GM23338 (cell line): ENCODE measurements around the gene KIRREL3. TPM values are rescaled to one million over a fixed set of nuclear protein-coding genes. Genes with fewer than 3 reads are reported as not detected.

ENCODE experiments used
- ATAC-seq: fragments of 200-7000 bp; cut with Tn5 transposase; 3 replicates; pipeline ENCODE4 v1.9.1; 2020
- DNase-seq: peaks from one replicate; pipeline ENCODE4 v3.0.0-alpha.2; 2015; ENCODE audit warnings: low spot score
- H2AFZ ChIP-seq: fragments of 200-600 bp; sonication (generic); 2 replicates; pipeline ENCODE4 v1.8.0; 2016; ENCODE audit warnings: antibody characterized with exemption, mild to moderate bottlenecking, moderate library complexity
- H3F3A ChIP-seq: fragments of 200-600 bp; sonication (generic); replicated peaks from 2 replicates; pipeline ENCODE4 v1.8.0; 2017; ENCODE audit warnings: antibody characterized with exemption, mixed run types, low read depth
- H3K27ac ChIP-seq: fragments of 200-600 bp; sonication (generic); 2 replicates; pipeline ENCODE4 v1.6.1; 2016; ENCODE audit warnings: low read depth
- H3K27me3 ChIP-seq: fragments of 200-600 bp; sonication (generic); 2 replicates; pipeline ENCODE4 v1.8.0; 2016; ENCODE audit warnings: mild to moderate bottlenecking, mixed run types, moderate library complexity; ENCODE audit not compliant: insufficient read depth
- H3K36me3 ChIP-seq: fragments of 200-600 bp; sonication (generic); 2 replicates; pipeline ENCODE4 v1.8.0; 2016; ENCODE audit warnings: mild to moderate bottlenecking; ENCODE audit not compliant: insufficient read depth
- H3K4me1 ChIP-seq: fragments of 200-600 bp; sonication (generic); 2 replicates; pipeline ENCODE4 v1.8.0; 2016; ENCODE audit warnings: mild to moderate bottlenecking, moderate library complexity; ENCODE audit not compliant: insufficient read depth
- H3K4me2 ChIP-seq: fragments of 200-600 bp; sonication (generic); 2 replicates; pipeline ENCODE4 v1.7.1; 2017; ENCODE audit warnings: mixed run types
- H3K4me3 ChIP-seq: fragments of 200-600 bp; sonication (generic); 2 replicates; pipeline ENCODE4 v1.6.1; 2016; ENCODE audit warnings: mixed run types
- H3K79me2 ChIP-seq: fragments of 200-600 bp; sonication (generic); replicated peaks from 2 replicates; pipeline ENCODE4 v1.8.0; 2017; ENCODE audit warnings: mild to moderate bottlenecking; ENCODE audit not compliant: insufficient read depth
- H3K9me2 ChIP-seq: fragments of 200-600 bp; sonication (generic); 2 replicates; pipeline ENCODE4 v1.8.0; 2017; ENCODE audit not compliant: insufficient read depth
- H4K20me1 ChIP-seq: fragments of 200-600 bp; sonication (generic); replicated peaks from 2 replicates; pipeline ENCODE4 v1.8.0; 2017; ENCODE audit warnings: mild to moderate bottlenecking; ENCODE audit not compliant: insufficient read depth
- H3K27ac Mint-ChIP-seq: 2 replicates; pipeline ENCODE4 v1.8.0; 2020; ENCODE audit warnings: inconsistent platforms, mild to moderate bottlenecking, moderate library complexity, mixed read lengths
- H3K27me3 Mint-ChIP-seq: 3 replicates; pipeline ENCODE4 v1.8.0; 2022; ENCODE audit warnings: low read depth, mild to moderate bottlenecking, moderate library complexity, mixed read lengths, inconsistent platforms; ENCODE audit not compliant: insufficient read depth, poor library complexity
- H3K36me3 Mint-ChIP-seq: 3 replicates; pipeline ENCODE4 v1.8.0; 2021; ENCODE audit warnings: low read depth, mild to moderate bottlenecking, inconsistent platforms, moderate library complexity, mixed read lengths
- H3K4me1 Mint-ChIP-seq: 3 replicates; pipeline ENCODE4 v1.8.0; 2020; ENCODE audit warnings: mild to moderate bottlenecking, inconsistent platforms, mixed read lengths
- H3K4me3 Mint-ChIP-seq: 3 replicates; pipeline ENCODE4 v1.8.0; 2021; ENCODE audit warnings: moderate library complexity, mild to moderate bottlenecking, inconsistent platforms, mixed read lengths
- H3K9me3 Mint-ChIP-seq: 3 replicates; pipeline ENCODE4 v1.8.0; 2020; ENCODE audit warnings: moderate library complexity, mild to moderate bottlenecking, inconsistent platforms, mixed read lengths
- CREB1 ChIP-seq: fragments of 250-450 bp; sonication (Bioruptor Pico); IDR thresholded peaks from 2 replicates; pipeline ENCODE4 v1.5.0; 2020; ENCODE audit warnings: low read depth, mild to moderate bottlenecking, moderate library complexity
- EZH2 ChIP-seq: fragments of 200-600 bp; sonication (generic); IDR thresholded peaks from one replicate; pipeline ENCODE4 v1.8.0; 2017; ENCODE audit warnings: antibody characterized with exemption, mild to moderate bottlenecking, low read depth; ENCODE audit not compliant: unreplicated experiment
- EZH2phosphoT487 ChIP-seq: fragments of 200-600 bp; sonication (generic); IDR thresholded peaks from one replicate; pipeline ENCODE4 v1.8.1; 2018; ENCODE audit warnings: antibody characterized with exemption; ENCODE audit not compliant: unreplicated experiment
- JUNB ChIP-seq: IDR thresholded peaks from one replicate; pipeline ENCODE4 v1.6.1; 2016; ENCODE audit warnings: antibody characterized with exemption; ENCODE audit not compliant: unreplicated experiment
- NANOG ChIP-seq: IDR thresholded peaks from 2 replicates; pipeline ENCODE4 v1.6.1; 2016; ENCODE audit warnings: antibody characterized with exemption, borderline replicate concordance
- POLR2AphosphoS5 ChIP-seq: IDR thresholded peaks from 2 replicates; pipeline ENCODE4 v1.6.1; 2016; ENCODE audit warnings: antibody characterized with exemption, low read depth
- STAT1 ChIP-seq: IDR thresholded peaks from one replicate; pipeline ENCODE4 v1.6.1; 2016; ENCODE audit warnings: antibody characterized with exemption; ENCODE audit not compliant: unreplicated experiment
- ZNF114 ChIP-seq: fragments of 250-450 bp; sonication (Bioruptor Pico); IDR thresholded peaks from 2 replicates; pipeline ENCODE4 v1.5.0; 2020; ENCODE audit warnings: mild to moderate bottlenecking, moderate library complexity
- ZNF331 ChIP-seq: fragments of 250-450 bp; sonication (Bioruptor Pico); IDR thresholded peaks from 2 replicates; pipeline ENCODE4 v1.5.0; 2020; ENCODE audit warnings: low read depth, mild to moderate bottlenecking, moderate library complexity
- polyA plus RNA-seq: library from polyadenylated mRNA; unstranded; fragments of >200 nt; fragmentation: Nextera tagmentation; extraction: Ambion mirVana; gene quantifications from 2 replicates; pipeline ENCODE4 v1.2.1, GENCODE V29; 2016
- total RNA-seq: library from RNA; depleted of rRNA; stranded (reverse); fragments of >200 nt; shearing (Covaris generic); gene quantifications from 2 replicates; pipeline ENCODE4 v1.2.3, GENCODE V29; 2014
- TF ChIP-seq, protein P1 (sequence below): IDR thresholded peaks from one replicate; pipeline ENCODE4 v1.6.1; 2018; ENCODE audit warnings: antibody characterized with exemption; ENCODE audit not compliant: unreplicated experiment
- TF ChIP-seq, protein P2 (sequence below): fragments of 250-450 bp; sonication (Bioruptor Pico); IDR thresholded peaks from 2 replicates; pipeline ENCODE4 v1.5.0; 2020; ENCODE audit warnings: mild to moderate bottlenecking, moderate library complexity
- TF ChIP-seq, protein P3 (sequence below), 2 experiments: fragments of 200-600 bp in 1 of 2; sonication (generic) in 1 of 2; conservative IDR thresholded peaks; 2 replicates each; pipeline versions ENCODE4 v1.5.1 to v1.6.1; 2016 to 2017; ENCODE audit warnings: antibody characterized with exemption in 2 of 2, low read depth in 2 of 2, mild to moderate bottlenecking in 2 of 2, moderate library complexity in 1 of 2
- TF ChIP-seq, protein P4 (sequence below): IDR thresholded peaks from 2 replicates; pipeline ENCODE4 v1.6.1; 2016; ENCODE audit warnings: antibody characterized with exemption

The KIRREL3 gene
- total and polyA plus RNA-seq, 2 experiments from 2014 or later = 0.13 to 1.5 TPM

DNA sequence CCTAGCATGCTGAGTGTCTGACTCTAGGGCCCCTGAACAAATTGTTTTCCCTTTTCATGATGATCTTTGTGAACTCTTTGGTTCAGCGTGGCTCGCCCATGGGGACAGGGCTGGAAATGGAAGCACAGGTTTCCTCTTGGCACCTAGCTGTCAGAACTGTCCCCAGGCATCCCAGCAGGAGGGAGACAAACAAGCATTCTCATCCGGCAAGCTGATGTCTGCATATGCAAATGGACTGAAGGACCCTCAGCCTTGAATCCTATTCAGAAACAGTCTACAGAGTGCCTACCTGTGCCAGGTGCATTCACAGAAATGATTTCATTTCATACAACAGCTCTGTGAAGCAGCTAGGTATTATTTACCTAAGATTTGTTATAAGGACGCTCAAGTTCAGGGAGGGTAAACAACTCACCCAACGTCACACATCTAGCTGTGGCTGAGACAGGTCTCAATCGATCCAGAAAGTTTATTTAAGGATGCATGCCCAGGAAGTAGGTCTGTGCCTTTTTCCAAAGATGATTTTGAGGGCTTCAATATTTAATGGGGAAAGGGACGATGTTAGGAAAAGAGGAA lies 176.4 kb downstream of the KIRREL3 start:
- Histone ChIP-seq H3K9me2 (peaks cover 6% of the 10 kb centered on the region; the same call in 1 of the 2 replicates), H3K27me3 (no peaks in the 10 kb centered on the region), H3K27ac (no peak overlapping the region), H3K36me3 (no peaks in the 10 kb centered on the region; the same call in 1 of the 2 replicates), H3K4me2 (peak overlapping the region; percentile 63), H4K20me1 (no peaks in the 10 kb centered on the region), H2AFZ (no peak overlapping the region), H3K79me2 (no peaks in the 10 kb centered on the region), H3K4me1 (peaks cover 18% of the 10 kb centered on the region; the same call in 1 of the 2 replicates), H3F3A (no peaks in the 10 kb centered on the region), H3K4me3 (peak overlapping the region; percentile 4)
- no peaks in the 10 kb centered on the region for H3K27me3 Mint-ChIP-seq
- TF ChIP-seq CREB1 (CRISPR knock-in tag) = no peak
- TF ChIP-seq, protein P1, sequence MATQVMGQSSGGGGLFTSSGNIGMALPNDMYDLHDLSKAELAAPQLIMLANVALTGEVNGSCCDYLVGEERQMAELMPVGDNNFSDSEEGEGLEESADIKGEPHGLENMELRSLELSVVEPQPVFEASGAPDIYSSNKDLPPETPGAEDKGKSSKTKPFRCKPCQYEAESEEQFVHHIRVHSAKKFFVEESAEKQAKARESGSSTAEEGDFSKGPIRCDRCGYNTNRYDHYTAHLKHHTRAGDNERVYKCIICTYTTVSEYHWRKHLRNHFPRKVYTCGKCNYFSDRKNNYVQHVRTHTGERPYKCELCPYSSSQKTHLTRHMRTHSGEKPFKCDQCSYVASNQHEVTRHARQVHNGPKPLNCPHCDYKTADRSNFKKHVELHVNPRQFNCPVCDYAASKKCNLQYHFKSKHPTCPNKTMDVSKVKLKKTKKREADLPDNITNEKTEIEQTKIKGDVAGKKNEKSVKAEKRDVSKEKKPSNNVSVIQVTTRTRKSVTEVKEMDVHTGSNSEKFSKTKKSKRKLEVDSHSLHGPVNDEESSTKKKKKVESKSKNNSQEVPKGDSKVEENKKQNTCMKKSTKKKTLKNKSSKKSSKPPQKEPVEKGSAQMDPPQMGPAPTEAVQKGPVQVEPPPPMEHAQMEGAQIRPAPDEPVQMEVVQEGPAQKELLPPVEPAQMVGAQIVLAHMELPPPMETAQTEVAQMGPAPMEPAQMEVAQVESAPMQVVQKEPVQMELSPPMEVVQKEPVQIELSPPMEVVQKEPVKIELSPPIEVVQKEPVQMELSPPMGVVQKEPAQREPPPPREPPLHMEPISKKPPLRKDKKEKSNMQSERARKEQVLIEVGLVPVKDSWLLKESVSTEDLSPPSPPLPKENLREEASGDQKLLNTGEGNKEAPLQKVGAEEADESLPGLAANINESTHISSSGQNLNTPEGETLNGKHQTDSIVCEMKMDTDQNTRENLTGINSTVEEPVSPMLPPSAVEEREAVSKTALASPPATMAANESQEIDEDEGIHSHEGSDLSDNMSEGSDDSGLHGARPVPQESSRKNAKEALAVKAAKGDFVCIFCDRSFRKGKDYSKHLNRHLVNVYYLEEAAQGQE = no peak
- TF ChIP-seq, protein P2, sequence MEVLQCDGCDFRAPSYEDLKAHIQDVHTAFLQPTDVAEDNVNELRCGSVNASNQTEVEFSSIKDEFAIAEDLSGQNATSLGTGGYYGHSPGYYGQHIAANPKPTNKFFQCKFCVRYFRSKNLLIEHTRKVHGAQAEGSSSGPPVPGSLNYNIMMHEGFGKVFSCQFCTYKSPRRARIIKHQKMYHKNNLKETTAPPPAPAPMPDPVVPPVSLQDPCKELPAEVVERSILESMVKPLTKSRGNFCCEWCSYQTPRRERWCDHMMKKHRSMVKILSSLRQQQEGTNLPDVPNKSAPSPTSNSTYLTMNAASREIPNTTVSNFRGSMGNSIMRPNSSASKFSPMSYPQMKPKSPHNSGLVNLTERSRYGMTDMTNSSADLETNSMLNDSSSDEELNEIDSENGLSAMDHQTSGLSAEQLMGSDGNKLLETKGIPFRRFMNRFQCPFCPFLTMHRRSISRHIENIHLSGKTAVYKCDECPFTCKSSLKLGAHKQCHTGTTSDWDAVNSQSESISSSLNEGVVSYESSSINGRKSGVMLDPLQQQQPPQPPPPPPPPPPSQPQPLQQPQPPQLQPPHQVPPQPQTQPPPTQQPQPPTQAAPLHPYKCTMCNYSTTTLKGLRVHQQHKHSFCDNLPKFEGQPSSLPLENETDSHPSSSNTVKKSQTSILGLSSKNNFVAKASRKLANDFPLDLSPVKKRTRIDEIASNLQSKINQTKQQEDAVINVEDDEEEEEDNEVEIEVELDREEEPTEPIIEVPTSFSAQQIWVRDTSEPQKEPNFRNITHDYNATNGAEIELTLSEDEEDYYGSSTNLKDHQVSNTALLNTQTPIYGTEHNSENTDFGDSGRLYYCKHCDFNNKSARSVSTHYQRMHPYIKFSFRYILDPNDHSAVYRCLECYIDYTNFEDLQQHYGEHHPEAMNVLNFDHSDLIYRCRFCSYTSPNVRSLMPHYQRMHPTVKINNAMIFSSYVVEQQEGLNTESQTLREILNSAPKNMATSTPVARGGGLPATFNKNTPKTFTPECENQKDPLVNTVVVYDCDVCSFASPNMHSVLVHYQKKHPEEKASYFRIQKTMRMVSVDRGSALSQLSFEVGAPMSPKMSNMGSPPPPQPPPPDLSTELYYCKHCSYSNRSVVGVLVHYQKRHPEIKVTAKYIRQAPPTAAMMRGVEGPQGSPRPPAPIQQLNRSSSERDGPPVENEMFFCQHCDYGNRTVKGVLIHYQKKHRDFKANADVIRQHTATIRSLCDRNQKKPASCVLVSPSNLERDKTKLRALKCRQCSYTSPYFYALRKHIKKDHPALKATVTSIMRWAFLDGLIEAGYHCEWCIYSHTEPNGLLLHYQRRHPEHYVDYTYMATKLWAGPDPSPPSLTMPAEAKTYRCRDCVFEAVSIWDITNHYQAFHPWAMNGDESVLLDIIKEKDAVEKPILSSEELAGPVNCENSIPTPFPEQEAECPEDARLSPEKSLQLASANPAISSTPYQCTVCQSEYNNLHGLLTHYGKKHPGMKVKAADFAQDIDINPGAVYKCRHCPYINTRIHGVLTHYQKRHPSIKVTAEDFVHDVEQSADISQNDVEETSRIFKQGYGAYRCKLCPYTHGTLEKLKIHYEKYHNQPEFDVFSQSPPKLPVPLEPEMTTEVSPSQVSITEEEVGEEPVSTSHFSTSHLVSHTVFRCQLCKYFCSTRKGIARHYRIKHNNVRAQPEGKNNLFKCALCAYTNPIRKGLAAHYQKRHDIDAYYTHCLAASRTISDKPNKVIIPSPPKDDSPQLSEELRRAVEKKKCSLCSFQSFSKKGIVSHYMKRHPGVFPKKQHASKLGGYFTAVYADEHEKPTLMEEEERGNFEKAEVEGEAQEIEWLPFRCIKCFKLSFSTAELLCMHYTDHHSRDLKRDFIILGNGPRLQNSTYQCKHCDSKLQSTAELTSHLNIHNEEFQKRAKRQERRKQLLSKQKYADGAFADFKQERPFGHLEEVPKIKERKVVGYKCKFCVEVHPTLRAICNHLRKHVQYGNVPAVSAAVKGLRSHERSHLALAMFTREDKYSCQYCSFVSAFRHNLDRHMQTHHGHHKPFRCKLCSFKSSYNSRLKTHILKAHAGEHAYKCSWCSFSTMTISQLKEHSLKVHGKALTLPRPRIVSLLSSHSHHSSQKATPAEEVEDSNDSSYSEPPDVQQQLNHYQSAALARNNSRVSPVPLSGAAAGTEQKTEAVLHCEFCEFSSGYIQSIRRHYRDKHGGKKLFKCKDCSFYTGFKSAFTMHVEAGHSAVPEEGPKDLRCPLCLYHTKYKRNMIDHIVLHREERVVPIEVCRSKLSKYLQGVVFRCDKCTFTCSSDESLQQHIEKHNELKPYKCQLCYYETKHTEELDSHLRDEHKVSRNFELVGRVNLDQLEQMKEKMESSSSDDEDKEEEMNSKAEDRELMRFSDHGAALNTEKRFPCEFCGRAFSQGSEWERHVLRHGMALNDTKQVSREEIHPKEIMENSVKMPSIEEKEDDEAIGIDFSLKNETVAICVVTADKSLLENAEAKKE (CRISPR knock-in tag) = no peak
- no peak for TF ChIP-seq EZH2phosphoT487
- TF ChIP-seq EZH2 = no peak
- TF ChIP-seq ZNF331 (CRISPR knock-in tag) = no peak
- TF ChIP-seq JUNB = no peak
- no peak for TF ChIP-seq NANOG
- TF ChIP-seq ZNF114 (CRISPR knock-in tag) = no peak
- no peak for TF ChIP-seq STAT1
- TF ChIP-seq POLR2AphosphoS5 = no peak
- TF ChIP-seq, protein P3, sequence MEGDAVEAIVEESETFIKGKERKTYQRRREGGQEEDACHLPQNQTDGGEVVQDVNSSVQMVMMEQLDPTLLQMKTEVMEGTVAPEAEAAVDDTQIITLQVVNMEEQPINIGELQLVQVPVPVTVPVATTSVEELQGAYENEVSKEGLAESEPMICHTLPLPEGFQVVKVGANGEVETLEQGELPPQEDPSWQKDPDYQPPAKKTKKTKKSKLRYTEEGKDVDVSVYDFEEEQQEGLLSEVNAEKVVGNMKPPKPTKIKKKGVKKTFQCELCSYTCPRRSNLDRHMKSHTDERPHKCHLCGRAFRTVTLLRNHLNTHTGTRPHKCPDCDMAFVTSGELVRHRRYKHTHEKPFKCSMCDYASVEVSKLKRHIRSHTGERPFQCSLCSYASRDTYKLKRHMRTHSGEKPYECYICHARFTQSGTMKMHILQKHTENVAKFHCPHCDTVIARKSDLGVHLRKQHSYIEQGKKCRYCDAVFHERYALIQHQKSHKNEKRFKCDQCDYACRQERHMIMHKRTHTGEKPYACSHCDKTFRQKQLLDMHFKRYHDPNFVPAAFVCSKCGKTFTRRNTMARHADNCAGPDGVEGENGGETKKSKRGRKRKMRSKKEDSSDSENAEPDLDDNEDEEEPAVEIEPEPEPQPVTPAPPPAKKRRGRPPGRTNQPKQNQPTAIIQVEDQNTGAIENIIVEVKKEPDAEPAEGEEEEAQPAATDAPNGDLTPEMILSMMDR (conservative IDR thresholded peaks at IDR 0.05; ENCODE audit: low read depth in 2 of 2) = no peak
- TF ChIP-seq, protein P4, sequence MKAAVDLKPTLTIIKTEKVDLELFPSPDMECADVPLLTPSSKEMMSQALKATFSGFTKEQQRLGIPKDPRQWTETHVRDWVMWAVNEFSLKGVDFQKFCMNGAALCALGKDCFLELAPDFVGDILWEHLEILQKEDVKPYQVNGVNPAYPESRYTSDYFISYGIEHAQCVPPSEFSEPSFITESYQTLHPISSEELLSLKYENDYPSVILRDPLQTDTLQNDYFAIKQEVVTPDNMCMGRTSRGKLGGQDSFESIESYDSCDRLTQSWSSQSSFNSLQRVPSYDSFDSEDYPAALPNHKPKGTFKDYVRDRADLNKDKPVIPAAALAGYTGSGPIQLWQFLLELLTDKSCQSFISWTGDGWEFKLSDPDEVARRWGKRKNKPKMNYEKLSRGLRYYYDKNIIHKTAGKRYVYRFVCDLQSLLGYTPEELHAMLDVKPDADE = no peak
- H3K4me3 Mint-ChIP-seq = peak overlapping the region; percentile 38
- peaks cover 36% of the 10 kb centered on the region for H3K4me1 Mint-ChIP-seq
- peak overlapping the region; percentile 63 for H3K27ac Mint-ChIP-seq
- ATAC-seq (peak; percentile 91), DNase-seq (peak; percentile 45)
- H3K36me3 Mint-ChIP-seq = no peaks in the 10 kb centered on the region
- H3K9me3 Mint-ChIP-seq = no peaks in the 10 kb centered on the region; the same call in 1 of the 3 replicates
